ENCODE results near the gene AGAP4.
"Not testable (repeated sequence)": the region's sequence is repeated elsewhere in the genome, so short reads cannot be mapped to it uniquely, and the experiment has no call there.

Gene AGAP4

DNA sequence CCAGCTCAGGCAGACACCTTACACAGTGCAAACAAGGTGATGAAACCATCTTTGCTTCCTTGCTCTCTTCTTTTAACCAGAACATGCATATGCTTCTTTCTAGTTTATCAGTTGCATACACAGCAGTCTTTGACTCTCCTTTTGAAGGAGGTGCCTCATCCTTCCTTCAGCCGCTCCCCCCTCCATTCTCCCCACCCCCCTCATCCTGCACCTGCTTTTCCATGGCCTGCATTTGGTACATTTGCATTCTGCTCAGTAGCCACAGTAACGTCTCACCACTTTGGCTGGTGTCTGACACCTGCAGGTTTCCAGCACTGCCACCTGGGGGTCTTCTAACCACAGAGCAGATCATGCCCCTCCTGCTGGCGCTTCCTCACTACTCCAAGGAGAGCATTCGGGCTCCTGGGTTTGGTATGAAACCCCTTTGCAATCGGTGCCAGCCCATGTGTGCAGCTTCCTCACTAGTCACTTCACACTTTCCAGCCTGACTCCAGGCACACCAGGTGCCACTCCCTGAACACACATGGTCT lies 60.0 kb downstream of the AGAP4 start:
- H3K9me3 ChIP-seq (ENCODE audit: control insufficient read depth, low read depth, low read length); H3K9ac ChIP-seq (ENCODE audit: low read length); H3K27me3 ChIP-seq (ENCODE audit: control insufficient read depth, insufficient read depth, low read length); H3K27ac ChIP-seq (ENCODE audit: low read length); H3K4me1 ChIP-seq (ENCODE audit: control insufficient read depth, low read depth, low read length); H3K4me3 ChIP-seq (ENCODE audit: low read length): not testable (repeated sequence)
- peaks cover 14% of the 10 kb centered on the region for H3K36me3 ChIP-seq (ENCODE audit: control insufficient read depth, low read depth, low read length)

DNA sequence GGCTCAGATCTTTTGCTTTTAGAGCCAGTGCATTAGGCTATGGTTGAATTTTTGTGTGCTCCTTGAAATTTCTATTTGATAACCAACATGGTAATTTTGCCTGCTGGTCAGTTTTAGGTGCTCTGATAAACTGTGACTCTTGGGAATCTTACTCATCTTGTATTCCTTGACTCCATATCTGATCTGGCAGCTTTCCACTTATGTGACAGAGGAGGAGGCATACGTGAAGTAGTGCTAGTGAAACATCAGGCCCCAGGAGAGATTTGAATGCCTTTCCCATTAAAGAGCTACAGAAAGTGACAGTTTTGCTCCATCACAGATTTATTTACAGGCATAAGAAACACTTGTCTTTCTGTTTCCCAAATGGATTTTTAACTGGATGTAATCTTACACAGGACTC lies 61.1 kb downstream of the AGAP4 start:
- not testable (repeated sequence) for H3K9ac ChIP-seq (ENCODE audit: low read length); H3K36me3 ChIP-seq (ENCODE audit: control insufficient read depth, low read depth, low read length); H3K27ac ChIP-seq (ENCODE audit: low read length); H3K4me3 ChIP-seq (ENCODE audit: low read length); H3K9me3 ChIP-seq (ENCODE audit: control insufficient read depth, low read depth, low read length); H3K4me1 ChIP-seq (ENCODE audit: control insufficient read depth, low read depth, low read length); H3K27me3 ChIP-seq (ENCODE audit: control insufficient read depth, insufficient read depth, low read length)

Measured in iPS-18a (cell line).